ENCODE results near the gene SRSF8. TPM values are rescaled to one million over a fixed set of nuclear protein-coding genes. Genes with fewer than 3 reads are reported as not detected.

Gene SRSF8
- polyA plus RNA-seq, 1 of the 3 experiments (the other 2 are of a cell fraction): 25.4 TPM

DNA sequence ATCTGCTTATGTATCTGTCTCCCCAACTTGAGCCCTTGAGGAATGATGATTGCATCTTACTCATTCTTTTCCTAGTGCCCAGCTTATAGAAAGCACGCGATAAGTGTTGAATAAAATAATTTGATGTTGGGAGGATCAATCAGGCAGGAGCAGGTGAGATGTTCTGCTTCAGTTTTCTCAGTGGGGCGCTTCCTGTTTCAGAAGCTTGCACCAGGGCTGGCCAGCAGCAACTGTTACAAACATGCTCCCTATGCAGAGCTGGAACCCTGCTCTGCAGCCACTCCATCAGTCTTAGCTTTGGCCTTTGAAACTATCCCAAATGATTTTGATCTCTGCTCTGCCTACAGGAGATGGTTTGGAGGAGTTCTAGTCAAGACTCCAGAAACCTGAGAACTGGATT is 26.8 kb downstream of the SRSF8 start:
- peaks cover 19% of the 10 kb centered on the region for H3F3A ChIP-seq (replicated peaks; ENCODE audit: insufficient read depth)
- ChIA-PET POLR2A (no interaction called here), CTCF (interaction anchor here (0.8 to 6.5 kb wide), 4 partner anchors 8 to 25 kb away, joined by 3 to 52 read pairs (median 14); partner anchors contain the start of gene SRSF8)
- no peak for DNase-seq
- no peak overlapping the region for H3K4me3 ChIP-seq (ENCODE audit: low read depth in 2 of 2, low read length in 1 of 2)
- H4K20me1 ChIP-seq (ENCODE audit: insufficient read depth): no peaks in the 10 kb centered on the region
- peak overlapping the region; percentile 42; the same call in 1 of the 2 replicates for H3K4me2 ChIP-seq
- no peaks in the 10 kb centered on the region for H3K27me3 ChIP-seq (ENCODE audit: insufficient read depth)
- H3K36me3 ChIP-seq (replicated peaks in 1 of 2; ENCODE audit: control insufficient read depth in 1 of 2, insufficient read depth in 2 of 2, low read length in 1 of 2): no peaks in the 10 kb centered on the region
- no peaks in the 10 kb centered on the region for H3K9me2 ChIP-seq
- no peaks in the 10 kb centered on the region for H3K9me3 ChIP-seq
- TF ChIP-seq GATA2 (CRISPR knock-in tag; IDR thresholded peaks at IDR 0.05): no peak
- no peak for TF ChIP-seq JUND (IDR thresholded peaks at IDR 0.05)
- no peak for TF ChIP-seq MXI1 (IDR thresholded peaks at IDR 0.05; ENCODE audit: low read depth, low read length)
- TF ChIP-seq MEF2A (IDR thresholded peaks at IDR 0.05; ENCODE audit: borderline replicate concordance, low read depth): no peak
- no peak for TF ChIP-seq FOXM1 (IDR thresholded peaks at IDR 0.05; ENCODE audit: low read depth)
- TF ChIP-seq NFIC (IDR thresholded peaks at IDR 0.05; ENCODE audit: borderline replicate concordance): no peak
- TF ChIP-seq CHD2 (IDR thresholded peaks at IDR 0.05; ENCODE audit: low read length, partially characterized antibody): no peak
- TF ChIP-seq TEAD4 (IDR thresholded peaks at IDR 0.05; ENCODE audit: borderline replicate concordance, insufficient read depth): no peak
- no peak for TF ChIP-seq PBX3 (IDR thresholded peaks at IDR 0.05)
- no peak for TF ChIP-seq EP300 (IDR thresholded peaks at IDR 0.05; ENCODE audit: borderline replicate concordance in 1 of 2, low read depth in 1 of 2, low read length in 1 of 2)
- no peak for TF ChIP-seq MAX (IDR thresholded peaks at IDR 0.05; ENCODE audit: low read depth)
- no peak for TF ChIP-seq TCF12 (IDR thresholded peaks at IDR 0.05)
- TF ChIP-seq USF2 (IDR thresholded peaks at IDR 0.05; ENCODE audit: borderline replicate concordance, low read depth, low read length): no peak
- 91% methylated on average over 3 of the region's 3 CpGs for WGBS (ENCODE audit: low lambda C conversion rate)
- H2AFZ ChIP-seq (ENCODE audit: low read depth): no peak overlapping the region
- no peak overlapping the region for H3K27ac ChIP-seq (ENCODE audit: low read depth in 2 of 2, low read length in 1 of 2)
- H3K9ac ChIP-seq: no peak overlapping the region
- H3K79me2 ChIP-seq (ENCODE audit: insufficient read depth): no peaks in the 10 kb centered on the region; the same call in 1 of the 2 replicates
- peaks cover 13 to 38% of the 10 kb centered on the region in 2 experiments; a peak in 2 of 4 replicates for H3K4me1 ChIP-seq (ENCODE audit: control insufficient read depth in 1 of 2, insufficient read depth in 2 of 2, low read depth in 1 of 2, low read length in 1 of 2)

- CTCF ChIA-PET: no interaction called here
- Histone ChIP-seq H3K27me3 (ENCODE audit: insufficient read depth) (no peaks in the 10 kb centered on the region), H3F3A (replicated peaks; ENCODE audit: insufficient read depth) (peaks cover 19% of the 10 kb centered on the region), H3K9me2 (no peaks in the 10 kb centered on the region), H3K36me3 (replicated peaks in 1 of 2; ENCODE audit: control insufficient read depth in 1 of 2, insufficient read depth in 2 of 2, low read length in 1 of 2) (no peaks in the 10 kb centered on the region), H4K20me1 (ENCODE audit: insufficient read depth) (no peaks in the 10 kb centered on the region), H3K79me2 (ENCODE audit: insufficient read depth) (no peaks in the 10 kb centered on the region; the same call in 1 of the 2 replicates), H3K4me3 (ENCODE audit: low read depth in 2 of 2, low read length in 1 of 2) (no peak overlapping the region), H2AFZ (ENCODE audit: low read depth) (no peak overlapping the region), H3K9ac (no peak overlapping the region), H3K4me1 (ENCODE audit: control insufficient read depth in 1 of 2, insufficient read depth in 2 of 2, low read depth in 1 of 2, low read length in 1 of 2) (peaks cover 2 to 32% of the 10 kb centered on the region in 2 experiments; a peak in 2 of 4 replicates), H3K27ac (ENCODE audit: low read depth in 2 of 2, low read length in 1 of 2) (peak overlapping the region; percentile 53 to 69; a peak in 3 of 4 replicates), H3K4me2 (peak overlapping the region; percentile 34), H3K9me3 (no peaks in the 10 kb centered on the region)
- 18% methylated on average over 4 of the region's 4 CpGs for WGBS (ENCODE audit: low lambda C conversion rate)
- DNase-seq: no peak
- POLR2A ChIA-PET: no interaction called here
- TF ChIP-seq, protein P1, sequence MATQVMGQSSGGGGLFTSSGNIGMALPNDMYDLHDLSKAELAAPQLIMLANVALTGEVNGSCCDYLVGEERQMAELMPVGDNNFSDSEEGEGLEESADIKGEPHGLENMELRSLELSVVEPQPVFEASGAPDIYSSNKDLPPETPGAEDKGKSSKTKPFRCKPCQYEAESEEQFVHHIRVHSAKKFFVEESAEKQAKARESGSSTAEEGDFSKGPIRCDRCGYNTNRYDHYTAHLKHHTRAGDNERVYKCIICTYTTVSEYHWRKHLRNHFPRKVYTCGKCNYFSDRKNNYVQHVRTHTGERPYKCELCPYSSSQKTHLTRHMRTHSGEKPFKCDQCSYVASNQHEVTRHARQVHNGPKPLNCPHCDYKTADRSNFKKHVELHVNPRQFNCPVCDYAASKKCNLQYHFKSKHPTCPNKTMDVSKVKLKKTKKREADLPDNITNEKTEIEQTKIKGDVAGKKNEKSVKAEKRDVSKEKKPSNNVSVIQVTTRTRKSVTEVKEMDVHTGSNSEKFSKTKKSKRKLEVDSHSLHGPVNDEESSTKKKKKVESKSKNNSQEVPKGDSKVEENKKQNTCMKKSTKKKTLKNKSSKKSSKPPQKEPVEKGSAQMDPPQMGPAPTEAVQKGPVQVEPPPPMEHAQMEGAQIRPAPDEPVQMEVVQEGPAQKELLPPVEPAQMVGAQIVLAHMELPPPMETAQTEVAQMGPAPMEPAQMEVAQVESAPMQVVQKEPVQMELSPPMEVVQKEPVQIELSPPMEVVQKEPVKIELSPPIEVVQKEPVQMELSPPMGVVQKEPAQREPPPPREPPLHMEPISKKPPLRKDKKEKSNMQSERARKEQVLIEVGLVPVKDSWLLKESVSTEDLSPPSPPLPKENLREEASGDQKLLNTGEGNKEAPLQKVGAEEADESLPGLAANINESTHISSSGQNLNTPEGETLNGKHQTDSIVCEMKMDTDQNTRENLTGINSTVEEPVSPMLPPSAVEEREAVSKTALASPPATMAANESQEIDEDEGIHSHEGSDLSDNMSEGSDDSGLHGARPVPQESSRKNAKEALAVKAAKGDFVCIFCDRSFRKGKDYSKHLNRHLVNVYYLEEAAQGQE (IDR thresholded peaks at IDR 0.05; ENCODE audit: low read depth, low read length): no peak
- peak in 1 of 2 experiments; percentile 21; a peak in 1 of 4 replicates for TF ChIP-seq EP300 (IDR thresholded peaks at IDR 0.05; ENCODE audit: borderline replicate concordance in 1 of 2, low read depth in 1 of 2, low read length in 1 of 2)
- peak; percentile 66 for TF ChIP-seq TCF12 (IDR thresholded peaks at IDR 0.05)
- TF ChIP-seq JUND (IDR thresholded peaks at IDR 0.05): peak; percentile 52
- no peak for TF ChIP-seq YY1 (IDR thresholded peaks at IDR 0.05; ENCODE audit: low read depth)
- no peak for TF ChIP-seq CHD2 (IDR thresholded peaks at IDR 0.05; ENCODE audit: low read length, partially characterized antibody)
- peak; percentile 84; the same call in 1 of the 2 replicates for TF ChIP-seq MEF2A (IDR thresholded peaks at IDR 0.05; ENCODE audit: borderline replicate concordance, low read depth)
- TF ChIP-seq TEAD4 (IDR thresholded peaks at IDR 0.05; ENCODE audit: borderline replicate concordance, insufficient read depth): no peak
- peak; percentile 59 for TF ChIP-seq PBX3 (IDR thresholded peaks at IDR 0.05)
- peak; percentile 81 for TF ChIP-seq RXRA (IDR thresholded peaks at IDR 0.05; ENCODE audit: borderline replicate concordance, low read depth)
- TF ChIP-seq NRF1 (IDR thresholded peaks at IDR 0.05; ENCODE audit: low read depth, low read length): no peak
- peak; percentile 43; the same call in 1 of the 2 replicates for TF ChIP-seq MAX (IDR thresholded peaks at IDR 0.05; ENCODE audit: low read depth)
Measured at GRCh38 chr11:95095858-95096587, 29.3 kb downstream of the SRSF8 start.

Measured in SK-N-SH (cell line).